ENCODE data around the gene ECI1.

- no peak for TF ChIP-seq CTCF (conservative IDR thresholded peaks at IDR 0.05; ENCODE audit: low read length)
- no peak for TF ChIP-seq EZH2phosphoT487 (IDR thresholded peaks at IDR 0.05; ENCODE audit: borderline replicate concordance)
Observed at GRCh38 chr16:2228161-2228824, 23.1 kb downstream of the ECI1 start.
